GM04504 (cell line): ENCODE data around the gene TFRC.
"Not testable (repeated sequence)": the region's sequence is repeated elsewhere in the genome, so short reads cannot be mapped to it uniquely, and the experiment has no call there.

Experiments used
- DNase-seq: peaks from one replicate; pipeline ENCODE4 v3.0.0-alpha.2; 2012; ENCODE audit warnings: low read depth

The TFRC gene

DNA sequence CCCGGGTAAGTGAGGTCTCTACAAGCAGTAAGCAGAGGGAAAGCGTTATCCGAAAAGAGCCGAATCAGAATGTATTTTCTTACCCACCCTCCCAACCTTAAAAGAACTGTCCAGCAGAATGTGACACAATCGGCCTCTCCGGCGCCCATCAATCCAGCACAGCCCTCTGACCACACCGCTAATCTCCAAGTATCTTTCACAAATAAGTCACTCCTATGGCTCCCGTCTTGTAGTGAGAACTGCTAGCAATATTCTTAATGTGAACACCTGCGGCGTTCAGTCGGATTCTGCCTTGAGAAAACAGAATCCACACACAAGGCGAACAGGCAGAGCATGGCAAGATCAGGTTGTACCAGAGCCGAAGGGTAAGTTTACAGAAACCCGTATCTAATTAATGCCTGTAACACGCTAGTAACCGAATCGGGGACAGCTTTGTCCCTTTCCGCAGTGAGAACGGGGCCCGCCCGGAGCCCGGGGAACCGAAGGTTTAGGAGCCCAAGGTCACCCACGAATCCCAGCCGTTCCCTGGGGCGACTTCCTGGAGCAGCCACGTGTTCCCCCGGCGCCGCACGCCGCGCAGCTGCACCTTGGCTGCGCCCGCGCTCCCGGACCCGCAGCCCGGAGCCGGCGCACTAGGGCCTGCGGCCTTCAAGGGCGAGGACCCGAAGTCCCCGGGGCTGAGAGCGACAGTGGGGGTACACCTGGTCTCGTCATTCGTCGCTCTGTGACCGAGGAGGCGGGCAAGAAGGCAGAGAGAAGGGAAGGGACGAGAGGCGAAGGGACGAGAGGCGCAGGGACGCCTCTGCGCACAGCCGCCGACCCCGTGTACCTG, 672 bp downstream of the TFRC start:
- DNase-seq: no peak

DNA sequence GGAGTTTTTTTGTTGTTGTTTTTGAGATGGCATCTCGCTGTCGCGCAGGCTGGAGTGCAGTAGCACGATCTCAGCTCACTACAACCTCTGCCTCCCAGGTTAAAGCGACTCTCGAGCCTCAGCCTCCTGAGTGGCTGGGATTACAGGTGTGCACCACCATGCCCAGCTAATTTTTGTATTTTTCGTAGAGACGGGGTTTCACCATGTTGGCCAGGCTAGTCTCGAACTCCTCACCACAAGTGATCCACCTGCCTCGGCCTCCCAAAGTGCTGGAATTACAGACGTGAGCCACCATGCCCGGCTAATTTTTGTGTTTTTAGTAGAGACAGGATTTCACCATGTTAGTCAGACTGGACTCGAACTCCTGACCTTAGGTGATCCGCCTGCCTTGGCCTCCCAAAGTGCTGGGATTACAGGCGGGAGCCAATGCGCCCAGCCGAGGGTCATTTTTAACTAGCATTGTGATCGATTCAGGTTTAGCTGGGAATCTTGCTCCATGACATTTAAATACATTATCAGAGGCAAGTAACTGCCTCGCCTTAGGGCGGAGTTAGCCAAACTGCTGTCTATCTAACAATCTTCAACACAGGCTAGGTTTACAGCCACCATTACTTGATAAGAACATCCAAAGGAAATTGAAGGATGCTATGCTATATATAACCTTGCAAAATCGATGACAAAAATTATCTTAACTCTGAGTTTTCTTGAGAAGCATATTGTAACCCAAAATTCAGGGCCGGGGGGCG, 1.6 kb downstream of the TFRC start:
- DNase-seq: not testable (repeated sequence)

DNA sequence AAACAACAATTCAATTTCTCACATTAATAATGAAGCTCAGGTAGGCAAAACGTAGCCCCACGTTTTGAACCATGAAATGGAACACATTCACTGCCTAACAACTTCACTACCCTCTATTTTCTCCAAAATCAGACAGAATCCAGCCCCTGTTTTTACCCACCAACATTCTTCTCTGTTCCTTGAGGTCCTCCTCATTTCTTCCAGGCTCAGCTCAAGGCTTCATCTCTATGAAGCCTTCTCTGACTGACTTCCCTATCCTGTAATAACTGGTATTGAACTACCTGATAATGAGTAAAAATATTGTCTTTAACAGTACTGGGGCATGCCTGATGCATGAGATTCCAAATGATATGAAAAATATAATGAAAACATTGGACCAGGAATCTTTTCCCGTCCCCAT, 2.2 kb downstream of the TFRC start:
- no peak for DNase-seq

DNA sequence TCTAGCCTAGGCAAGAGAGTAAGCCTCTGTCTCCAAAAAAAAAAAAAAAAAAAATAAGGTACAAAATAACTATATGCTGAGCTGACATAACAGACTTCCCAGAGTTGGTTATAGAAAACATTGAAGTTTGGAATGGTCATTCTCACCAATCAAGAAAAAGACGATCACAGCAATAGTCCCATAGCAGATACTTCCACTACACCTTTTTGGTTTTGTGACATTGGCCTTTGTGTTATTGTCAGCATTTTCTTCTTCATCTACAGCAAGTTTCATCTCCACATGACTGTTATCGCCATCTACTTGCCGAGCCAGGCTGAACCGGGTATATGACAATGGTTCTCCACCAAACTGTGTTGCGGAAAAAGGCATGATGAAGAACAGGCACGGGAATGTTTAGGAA, 6.9 kb downstream of the TFRC start:
- no peak for DNase-seq

DNA sequence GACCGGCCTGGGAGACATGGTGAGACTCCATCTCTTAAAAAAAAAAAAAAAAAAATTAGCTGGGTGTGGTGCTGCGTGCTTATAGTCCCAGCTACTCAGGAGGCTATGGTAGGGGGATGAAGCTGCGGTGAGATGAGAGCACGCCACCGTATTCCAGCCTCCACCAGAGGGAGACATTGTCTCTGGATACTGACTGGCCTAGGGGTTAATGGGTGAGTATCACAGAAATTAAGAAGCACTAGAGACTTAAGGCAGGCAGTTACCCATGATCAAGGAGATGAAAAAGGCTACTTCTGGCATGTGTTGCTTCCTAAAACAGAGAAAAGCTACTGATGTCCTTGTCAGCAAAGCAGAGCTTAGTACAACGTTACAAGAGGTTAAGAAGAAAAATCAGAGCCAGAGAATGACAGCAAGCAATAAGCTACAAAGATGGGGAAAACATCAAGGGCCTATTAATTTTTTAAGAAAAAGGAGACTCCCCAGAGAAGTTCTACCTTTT, 8.6 kb downstream of the TFRC start:
- no peak for DNase-seq

DNA sequence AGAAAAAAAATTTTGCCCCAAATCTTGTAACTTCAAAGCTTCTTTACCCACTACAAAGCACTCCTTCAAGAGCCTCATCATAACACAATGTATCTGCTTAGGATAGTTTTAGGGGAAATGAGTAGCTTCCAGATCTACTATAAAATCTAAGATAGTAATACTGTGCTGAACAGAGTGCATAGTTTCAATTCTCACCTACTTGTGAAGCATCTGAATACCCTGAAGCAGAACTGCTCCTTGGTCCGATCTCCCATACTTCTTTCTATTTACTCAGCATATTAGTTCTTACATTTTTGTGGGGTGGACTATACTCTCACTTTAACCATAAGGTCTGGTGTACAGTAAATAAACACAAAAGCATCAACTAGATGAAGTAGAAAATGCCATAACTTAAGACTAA, 9.6 kb downstream of the TFRC start:
- DNase-seq: no peak

DNA sequence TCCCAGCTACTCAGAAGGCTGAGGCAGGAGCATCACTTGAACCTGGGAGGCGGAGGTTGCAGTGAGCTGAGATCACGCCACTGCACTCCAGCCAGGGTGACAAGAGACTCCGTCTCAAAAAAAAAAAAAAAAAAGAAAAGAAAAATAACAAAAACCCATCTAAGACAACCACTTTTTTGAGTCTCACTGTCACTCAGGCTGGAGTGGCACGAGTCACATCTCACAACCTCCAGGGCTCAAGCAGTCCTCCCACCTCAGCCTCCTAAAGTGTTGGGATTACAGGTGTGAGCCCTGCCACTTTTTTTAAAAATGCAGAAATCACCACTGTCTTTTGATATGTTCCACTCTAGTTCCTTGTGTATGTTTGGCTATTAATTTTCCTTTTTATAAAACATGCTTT, 13.1 kb downstream of the TFRC start:
- DNase-seq: not testable (repeated sequence)

DNA sequence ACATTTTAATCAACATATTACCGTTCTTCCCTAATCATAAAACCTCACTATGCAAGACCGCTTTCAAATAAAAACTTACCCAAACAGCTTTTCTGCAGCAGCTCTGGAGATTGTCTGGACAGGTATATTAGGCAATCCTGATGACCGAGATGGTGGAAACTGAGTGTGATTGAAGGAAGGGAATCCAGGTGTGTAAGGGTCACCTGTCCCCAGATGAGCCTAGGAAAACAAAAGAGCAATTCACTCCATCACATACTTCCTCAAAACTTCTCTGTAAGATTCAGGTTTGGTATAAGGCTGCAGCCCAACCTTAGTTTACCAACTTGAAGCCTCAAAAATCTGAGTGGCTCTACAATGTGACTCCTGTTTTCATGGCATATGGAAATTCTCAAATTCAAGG, 14.5 kb downstream of the TFRC start:
- DNase-seq: no peak

DNA sequence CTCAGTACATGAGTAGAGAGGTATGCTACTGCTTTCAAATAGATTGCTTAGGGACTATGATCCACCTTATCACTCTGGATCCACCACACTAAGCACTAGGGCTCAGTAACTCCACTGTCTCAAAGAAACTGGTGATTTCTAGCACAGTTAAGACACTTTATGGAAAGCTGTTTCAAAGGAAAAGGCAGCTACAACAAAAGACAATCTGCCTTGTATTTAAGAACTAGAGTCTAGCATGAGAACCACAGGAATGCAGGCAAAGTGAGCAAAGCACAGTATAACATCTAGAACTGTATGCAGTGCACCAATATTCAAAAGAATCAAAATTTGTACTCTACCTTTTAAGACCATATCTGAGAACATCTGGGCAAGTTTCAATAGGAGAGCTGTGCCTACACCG, 17.9 kb downstream of the TFRC start:
- DNase-seq: no peak

DNA sequence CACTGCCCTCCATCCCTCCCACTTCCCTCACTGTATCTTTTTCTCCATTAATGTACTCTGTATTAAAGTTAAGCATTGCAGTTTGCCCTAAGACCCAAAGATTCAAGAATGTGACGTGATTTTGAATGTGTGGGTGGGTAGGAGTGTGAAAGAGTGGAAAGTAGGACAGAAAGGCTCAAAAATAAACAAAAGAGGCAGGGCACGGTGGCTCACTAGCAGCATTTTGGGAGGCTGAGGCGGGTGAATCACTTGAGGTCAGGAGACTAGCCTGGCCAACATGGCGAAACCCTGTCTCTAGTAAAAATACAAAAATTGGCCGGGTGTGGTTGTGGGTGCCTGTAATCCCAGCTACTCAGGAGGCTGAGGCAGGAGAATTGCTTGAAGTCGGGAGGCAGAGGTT, 18.4 kb downstream of the TFRC start:
- DNase-seq: no peak

DNA sequence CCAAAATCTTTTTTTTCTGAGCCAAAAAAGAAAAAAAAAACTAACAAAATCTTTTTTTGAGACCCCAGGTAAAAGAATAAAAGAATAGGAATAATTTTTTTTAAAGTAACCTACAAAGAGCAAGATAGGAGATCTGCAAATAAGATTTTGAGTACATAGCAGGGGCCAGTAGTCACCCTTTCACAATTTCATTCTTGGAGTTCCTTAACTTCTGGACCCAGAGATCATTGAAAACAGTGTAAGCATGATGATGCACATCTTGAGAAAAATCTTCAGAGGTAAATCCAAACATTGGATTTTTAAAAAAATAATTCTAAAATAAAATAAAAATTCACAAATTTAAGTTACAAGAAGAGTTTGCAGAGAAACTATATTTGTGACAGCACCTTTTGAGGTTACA, 18.8 kb downstream of the TFRC start:
- DNase-seq: no peak

DNA sequence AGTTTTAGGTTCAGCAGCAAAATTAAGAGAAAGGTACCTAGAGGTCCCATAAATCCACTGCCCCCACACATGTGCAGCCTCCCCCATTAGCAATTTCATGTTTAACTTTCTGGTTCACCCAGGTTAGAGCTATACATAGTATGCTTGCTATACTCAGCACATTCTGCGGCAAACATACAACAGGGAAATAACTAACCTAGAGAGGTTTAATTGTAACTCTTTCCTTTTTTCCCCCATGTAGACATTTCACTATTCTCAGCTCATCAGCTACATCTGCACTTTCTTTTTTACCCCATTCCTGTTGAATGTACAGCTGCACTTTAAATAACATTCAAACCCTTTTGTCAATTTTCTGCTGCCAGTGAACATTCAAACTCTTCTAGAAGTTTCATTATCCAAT, 21.1 kb downstream of the TFRC start:
- no peak for DNase-seq

DNA sequence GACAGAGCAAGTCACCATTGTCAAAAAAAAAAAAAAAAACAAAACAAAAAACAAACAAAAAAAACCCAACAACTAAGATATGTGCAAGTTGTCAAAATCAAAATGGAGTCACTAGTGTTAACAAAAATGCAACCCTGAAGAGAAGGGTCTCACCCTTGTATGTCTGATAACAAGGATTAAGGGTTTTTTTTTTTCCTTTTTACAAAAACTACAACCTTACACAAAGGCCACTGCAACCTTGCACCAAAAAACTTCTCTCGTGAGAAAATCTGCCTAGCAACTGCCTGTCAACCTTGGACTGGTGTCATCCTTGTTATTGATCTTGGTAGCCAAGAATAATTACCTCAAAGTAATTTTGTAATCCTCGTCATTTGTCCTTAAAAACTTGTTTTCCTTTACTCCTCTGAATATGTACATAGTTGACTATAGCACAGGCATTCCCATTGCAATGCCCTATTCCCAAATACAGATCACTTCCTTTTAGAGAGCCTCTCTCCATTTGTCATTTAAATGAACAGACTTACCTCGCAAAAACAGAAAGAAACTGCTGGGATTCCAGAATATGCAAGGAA, 24.0 kb downstream of the TFRC start:
- DNase-seq: no peak

DNA sequence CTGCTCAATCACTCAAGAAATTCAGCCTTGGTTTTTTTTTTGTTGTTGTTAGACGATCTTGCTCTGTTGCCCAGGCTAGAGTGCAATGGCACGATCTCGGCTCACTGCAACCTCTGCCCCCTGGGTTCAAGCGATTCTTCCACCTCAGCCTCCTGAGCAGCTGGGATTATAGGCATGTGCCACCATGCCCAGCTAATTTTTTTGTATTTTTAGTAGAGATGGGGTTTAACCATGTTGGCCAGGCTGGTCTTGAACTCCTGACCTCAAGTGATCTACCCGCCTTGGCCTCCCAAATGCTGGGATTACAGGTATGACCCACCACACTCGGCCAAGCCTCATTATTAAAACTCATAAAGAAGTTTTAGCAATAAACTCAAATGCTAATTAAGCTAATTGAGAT, 25.5 kb downstream of the TFRC start:
- not testable (repeated sequence) for DNase-seq

DNA sequence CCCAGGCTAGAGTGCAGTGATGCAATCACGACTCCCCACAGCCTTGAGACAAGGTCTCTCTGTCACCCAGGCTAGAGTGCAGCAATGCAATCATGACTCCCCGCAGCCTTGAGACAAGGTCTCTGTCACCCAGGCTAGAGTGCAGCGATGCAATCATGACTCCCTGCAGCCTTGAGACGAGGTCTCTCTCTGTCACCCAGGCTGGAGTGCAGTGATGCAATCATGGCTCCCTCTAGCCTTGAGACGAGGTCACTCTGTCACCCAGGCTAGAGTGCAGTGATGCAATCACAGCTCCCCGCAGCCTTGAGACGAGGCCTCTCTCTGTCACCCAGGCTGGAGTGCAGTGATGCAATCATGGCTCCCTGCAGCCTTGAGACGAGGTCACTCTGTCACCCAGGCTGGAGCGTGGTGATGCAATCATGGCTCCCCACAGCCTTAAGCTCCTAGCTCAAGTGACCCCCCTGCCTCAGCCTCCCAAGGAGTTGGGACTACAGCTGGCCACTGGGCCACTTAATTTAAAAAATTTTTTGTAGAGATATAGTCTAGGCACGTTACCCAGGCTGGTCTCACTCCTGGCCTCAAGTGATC, 26.1 kb downstream of the TFRC start:
- DNase-seq: no peak

DNA sequence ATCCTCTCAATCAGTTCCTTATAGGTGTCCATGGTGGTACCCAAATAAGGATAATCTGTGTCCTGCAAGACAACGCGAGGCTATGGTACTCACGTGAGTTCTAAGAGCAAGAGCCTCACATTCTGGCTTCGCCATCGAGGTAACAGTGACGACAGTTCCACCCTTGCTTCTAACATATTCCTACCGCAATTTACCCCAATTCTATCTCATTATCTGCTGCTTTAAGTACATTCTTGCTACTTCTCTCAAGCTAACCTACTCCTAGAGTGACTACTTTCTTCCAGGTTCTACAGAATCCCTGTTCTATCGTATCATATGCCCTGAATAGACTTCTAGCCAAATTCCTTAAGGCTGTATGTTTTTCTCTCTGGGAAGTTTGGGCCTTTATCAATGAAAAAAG, 26.6 kb downstream of the TFRC start:
- no peak for DNase-seq

DNA sequence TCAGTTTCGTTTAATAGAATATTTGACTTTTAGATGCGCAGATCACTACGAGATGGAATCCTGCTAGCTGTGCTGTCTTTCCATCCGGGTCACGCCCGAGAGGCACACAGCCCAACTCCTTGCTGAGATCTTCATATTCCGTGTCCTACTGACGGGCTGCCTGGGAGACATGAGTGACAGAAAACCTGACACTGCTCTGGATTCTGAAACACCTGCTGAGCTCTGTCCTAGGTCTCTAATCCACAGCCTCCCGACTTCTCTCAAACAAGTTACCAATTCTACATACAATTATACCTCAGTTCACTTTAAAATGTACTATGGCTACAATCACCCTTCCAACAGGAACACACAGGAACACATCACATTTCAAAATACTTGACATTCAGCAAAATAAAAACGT, 27.2 kb downstream of the TFRC start:
- no peak for DNase-seq

DNA sequence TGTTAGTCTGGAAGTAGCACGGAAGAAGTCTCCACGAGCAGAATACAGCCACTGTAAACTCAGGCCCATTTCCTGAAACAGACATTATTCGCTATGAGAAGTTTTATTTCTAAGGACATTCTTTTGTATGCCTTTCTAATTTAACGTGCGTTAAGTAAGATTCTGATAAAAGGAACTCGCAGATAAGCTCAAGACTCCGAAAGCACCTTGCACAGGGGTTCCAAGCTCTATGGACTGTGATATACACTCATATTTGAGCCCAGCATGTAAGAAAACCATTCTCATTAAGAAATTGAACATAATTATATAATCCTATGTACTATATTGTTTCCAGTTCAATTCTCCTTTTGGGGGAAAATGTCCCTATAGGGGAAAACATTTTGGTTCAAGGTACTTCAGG, 28.4 kb downstream of the TFRC start:
- no peak for DNase-seq

DNA sequence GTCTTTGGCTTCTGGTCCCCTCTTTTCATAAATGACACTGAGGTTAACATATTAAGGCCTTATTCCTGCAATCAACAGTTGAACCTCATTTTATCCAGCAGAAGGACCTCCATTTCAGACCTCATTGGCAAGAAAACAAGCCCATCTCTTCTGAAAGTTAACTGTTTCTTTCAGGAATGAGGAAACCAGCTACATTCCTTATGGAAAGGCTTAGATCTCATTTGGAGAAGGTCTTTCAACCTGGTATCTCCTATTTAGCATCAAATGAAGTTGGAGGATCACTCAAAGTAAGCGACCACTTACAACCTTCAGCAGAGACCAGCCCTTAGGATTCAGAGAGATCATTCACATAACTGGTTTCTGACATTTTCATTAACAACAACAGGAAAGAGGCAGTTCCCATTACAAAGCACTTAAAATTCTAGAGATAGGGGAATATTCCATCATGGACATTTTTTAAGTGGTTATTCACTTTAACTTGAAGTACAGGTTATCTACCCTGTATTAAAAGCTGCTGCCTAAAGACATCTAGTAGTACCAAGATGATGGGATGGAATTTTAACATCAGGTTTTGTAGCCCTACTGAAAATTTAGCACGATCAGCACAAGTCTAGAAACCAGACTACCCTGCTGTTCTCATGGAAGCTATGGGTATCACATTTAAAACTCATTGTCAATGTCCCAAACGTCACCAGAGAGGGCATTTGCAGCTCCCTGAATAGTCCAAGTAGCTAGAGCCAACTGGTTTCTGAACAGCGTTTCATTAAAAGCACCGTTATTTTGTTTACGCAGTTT, 30.4 kb downstream of the TFRC start:
- DNase-seq: no peak

DNA sequence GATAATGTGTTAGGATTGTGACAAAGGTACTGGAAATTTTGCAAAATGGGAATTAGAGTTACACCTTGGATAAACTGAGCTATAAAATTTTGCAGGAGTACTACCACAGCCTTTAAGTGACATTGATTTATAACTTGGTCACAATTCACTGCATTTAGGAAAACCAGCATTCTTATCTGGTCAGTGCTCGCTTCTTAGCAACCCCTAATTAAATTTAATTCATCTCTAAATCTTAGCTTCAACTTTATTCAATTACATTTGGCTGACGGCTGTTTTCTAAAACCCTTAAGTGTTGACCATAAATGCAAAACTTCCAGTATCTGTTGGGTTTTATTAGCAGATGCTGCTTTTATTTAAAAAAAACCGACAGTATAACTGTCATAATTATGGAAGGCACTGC, 31.3 kb downstream of the TFRC start:
- no peak for DNase-seq

DNA sequence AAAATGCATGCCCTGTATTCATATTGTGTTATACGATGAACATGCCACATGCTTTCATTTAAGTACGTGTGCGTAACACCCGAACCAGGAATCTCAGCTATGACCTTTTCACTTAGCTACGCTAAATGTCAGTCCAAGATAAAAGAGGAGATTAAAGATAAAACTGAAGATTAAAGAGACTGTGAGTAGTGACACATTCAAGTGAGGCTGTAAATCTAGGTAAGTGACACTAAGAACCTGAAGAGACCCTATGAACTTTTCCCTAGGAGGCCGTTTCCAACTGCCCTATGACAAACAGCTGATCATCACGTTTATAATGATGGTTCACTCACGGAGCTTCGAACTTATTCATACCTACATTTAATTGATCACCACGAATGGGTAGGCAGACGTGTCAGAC, 32.2 kb downstream of the TFRC start:
- no peak for DNase-seq
